ACHN (cell line): ENCODE data around the gene C11orf54.

Experiments
- DNase-seq: peaks from one replicate; pipeline ENCODE4 v3.0.0-alpha.2; 2015
- in situ Hi-C: cut with HindIII; loops from 2 replicates; pipeline ENCODE4 v1.10.0; 2017; ENCODE audit warnings: low sequenced_read_pairs, low pct_ligation_motif_present, low pct_unique_long_range_greater_than_20kb

Gene C11orf54

DNA sequence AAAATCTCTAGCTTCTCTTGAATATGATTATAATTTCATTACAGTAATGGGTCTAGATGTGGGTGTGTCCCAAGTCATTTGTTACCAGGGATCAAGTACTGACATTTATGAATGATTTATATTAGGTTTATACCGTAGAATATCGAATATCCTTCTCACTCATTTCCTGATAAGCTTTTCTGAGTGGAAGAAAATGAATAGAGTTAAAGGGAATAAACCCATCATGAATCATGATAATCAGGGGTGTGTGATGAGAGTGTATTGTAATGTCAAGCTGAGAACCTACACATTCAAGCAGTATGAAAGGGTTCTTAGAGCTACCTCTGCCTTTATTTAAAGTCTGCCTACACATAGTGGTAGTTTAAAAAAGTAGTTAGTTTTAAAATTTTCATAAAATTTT is 59.9 kb downstream of the C11orf54 start:
- no peak for DNase-seq
- in situ Hi-C loops, result no loop called here

DNA sequence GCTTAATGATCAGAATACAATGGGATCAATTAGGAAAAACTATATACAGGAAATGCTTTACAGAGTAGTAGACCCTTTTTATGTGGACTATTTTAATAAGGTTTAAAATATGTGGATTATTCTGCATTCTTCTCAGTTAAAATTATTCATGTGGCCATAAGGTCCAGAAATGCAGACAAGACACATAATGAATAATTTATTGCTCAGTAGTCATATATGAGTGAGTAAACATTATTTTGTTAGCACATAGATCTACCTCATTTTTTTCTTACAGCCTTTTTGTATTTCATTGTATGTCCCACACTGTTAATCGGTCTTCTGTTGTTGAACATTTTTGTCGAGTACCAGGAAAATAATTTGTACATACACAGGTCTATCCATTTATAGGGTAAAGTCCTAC is 63.4 kb downstream of the C11orf54 start:
- DNase-seq, result no peak
- in situ Hi-C loops, result no loop called here

DNA sequence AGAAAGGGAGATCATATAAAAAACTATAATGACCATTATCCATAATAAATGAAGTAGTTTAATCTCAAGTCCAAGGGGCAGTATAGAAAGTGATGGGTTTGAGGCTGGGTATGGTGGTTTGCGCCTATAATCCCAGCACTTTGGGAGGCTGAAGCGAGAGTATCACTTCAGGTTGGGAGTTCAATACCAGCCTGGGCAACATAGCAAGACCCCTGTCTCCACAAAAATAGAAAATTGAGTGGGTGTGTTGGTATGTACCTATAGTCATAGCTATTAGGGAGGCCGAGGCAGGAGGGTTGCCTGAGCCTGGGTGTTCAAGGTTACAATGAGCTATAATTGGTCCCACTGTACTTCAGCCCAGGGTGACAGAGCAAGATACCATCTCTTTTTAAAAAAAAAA is 66.5 kb downstream of the C11orf54 start:
- in situ Hi-C loops, result no loop called here
- DNase-seq, result no peak

DNA sequence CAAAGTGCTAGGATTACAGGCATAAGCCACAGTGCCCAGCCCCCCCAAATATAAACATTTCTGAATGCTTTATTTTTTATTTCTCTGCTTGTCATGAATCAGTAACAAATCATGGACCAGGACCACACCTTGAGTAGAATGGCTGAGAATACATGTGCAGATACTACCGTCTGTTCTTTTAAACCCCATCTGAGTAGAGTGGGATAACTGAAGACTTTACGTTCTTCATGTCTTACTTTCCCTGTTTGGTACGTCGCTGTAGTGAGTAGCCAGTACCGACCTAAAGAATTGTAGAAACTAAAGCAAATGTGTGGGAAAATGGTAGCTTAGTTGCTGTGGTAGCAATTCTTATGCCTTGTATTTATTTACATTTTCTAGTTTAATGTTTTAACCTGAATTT is 72.5 kb downstream of the C11orf54 start:
- no peak for DNase-seq
- in situ Hi-C loops, result no loop called here
